H1 (cell line): ENCODE measurements around the gene ENKD1. TPM values are rescaled to one million over a fixed set of nuclear protein-coding genes. Genes with fewer than 3 reads are reported as not detected.

Experiments used
- CTCF ChIA-PET: fragments of 300-600 bp; sonication (Branson Sonifier 250); formaldehyde crosslinking; loops from one replicate; lab custom pipeline; 2021; ENCODE audit not compliant: partially characterized antibody; lab: Charles Lee
- POLR2A ChIA-PET: fragments of 300-600 bp; sonication (Branson Sonifier 250); formaldehyde crosslinking; loops from one replicate; lab custom pipeline; 2021; ENCODE audit warnings: inconsistent platforms; ENCODE audit not compliant: partially characterized antibody; lab: Charles Lee
- DNase-seq, 2 experiments: peaks; one replicate each; pipeline versions ENCODE4 v3.0.0 to v3.0.0-alpha.2; 2010 to 2022; ENCODE audit warnings: low spot score in 2 of 2, low read depth in 1 of 2, mixed read lengths in 1 of 2
- FAIRE-seq: peaks from 2 replicates; lab custom pipeline; 2011; peaks lifted over from hg19 to GRCh38; lab: Jason Lieb, UNC
- H2AFZ ChIP-seq: 2 replicates; pipeline ENCODE4 v1.8.1; 2012; ENCODE audit warnings: low read length, inconsistent platforms
- H2AK5ac ChIP-seq: 2 replicates; pipeline ENCODE4 v1.6.1; 2013; ENCODE audit warnings: low read depth, low read length
- H2BK120ac ChIP-seq: replicated peaks from 2 replicates; pipeline ENCODE3; 2013; ENCODE audit warnings: low read depth, low read length, inconsistent platforms
- H2BK12ac ChIP-seq: 2 replicates; pipeline ENCODE4 v1.6.1; 2013; ENCODE audit warnings: low read depth, low read length
- H2BK15ac ChIP-seq: 2 replicates; pipeline ENCODE4 v1.6.1; 2013; ENCODE audit warnings: low read length
- H2BK20ac ChIP-seq: 2 replicates; pipeline ENCODE4 v1.6.1; 2013; ENCODE audit warnings: low read length
- H2BK5ac ChIP-seq: 2 replicates; pipeline ENCODE4 v1.6.1; 2013; ENCODE audit warnings: low read depth, low read length
- H3K14ac ChIP-seq: 2 replicates; pipeline ENCODE4 v1.6.1; 2013; ENCODE audit warnings: inconsistent platforms; ENCODE audit not compliant: insufficient read length
- H3K18ac ChIP-seq: 2 replicates; pipeline ENCODE4 v1.6.1; 2013; ENCODE audit warnings: low read length; ENCODE audit errors: extremely low read depth
- H3K23ac ChIP-seq: 2 replicates; pipeline ENCODE4 v1.6.1; 2013; ENCODE audit warnings: inconsistent platforms; ENCODE audit not compliant: insufficient read length
- H3K23me2 ChIP-seq: 2 replicates; pipeline ENCODE4 v1.6.1; 2013; ENCODE audit warnings: low read depth, low read length
- H3K27ac ChIP-seq: 2 replicates; pipeline ENCODE4 v1.6.1; 2011; ENCODE audit warnings: low read depth, low read length, inconsistent platforms
- H3K27me3 ChIP-seq, 4 experiments: replicated peaks in 1 of 4; 1 replicate in 1 of 4; 2 replicates in 3 of 4; pipeline versions ENCODE4 v1.6.1 to v1.8.1; 2011 to 2013; ENCODE audit warnings: low read length in 3 of 4, mild to moderate bottlenecking in 3 of 4, inconsistent platforms in 2 of 4, mixed read lengths in 2 of 4, moderate library complexity in 1 of 4; ENCODE audit not compliant: control insufficient read depth in 3 of 4, insufficient read depth in 3 of 4; ENCODE audit errors: extremely low read depth in 1 of 4
- H3K36me3 ChIP-seq, 4 experiments: 2 replicates each; pipeline versions ENCODE4 v1.6.1 to v1.8.1; 2011 to 2013; ENCODE audit warnings: mild to moderate bottlenecking in 4 of 4, low read length in 3 of 4, moderate library complexity in 2 of 4, control low read depth in 1 of 4, inconsistent platforms in 1 of 4; ENCODE audit not compliant: insufficient read depth in 4 of 4, control insufficient read depth in 2 of 4
- H3K4ac ChIP-seq: replicated peaks from 2 replicates; pipeline ENCODE3; 2013; ENCODE audit warnings: low read length, low read depth, mixed read lengths, inconsistent platforms; ENCODE audit not compliant: insufficient read length
- H3K4me1 ChIP-seq, 4 experiments: replicated peaks in 1 of 4; 1 replicate in 1 of 4; 2 replicates in 3 of 4; pipeline versions ENCODE4 v1.6.1 to v1.8.1; 2011 to 2013; ENCODE audit warnings: low read length in 3 of 4, inconsistent platforms in 2 of 4, mixed read lengths in 1 of 4; ENCODE audit not compliant: insufficient read depth in 4 of 4, control insufficient read depth in 3 of 4
- H3K4me2 ChIP-seq, 2 experiments: 2 replicates each; pipeline versions ENCODE4 v1.6.1 to v1.8.1; 2011 to 2013; ENCODE audit warnings: low read depth in 2 of 2, low read length in 2 of 2, control low read depth in 1 of 2, inconsistent platforms in 1 of 2, mild to moderate bottlenecking in 1 of 2; ENCODE audit not compliant: insufficient read depth in 1 of 2
- H3K4me3 ChIP-seq, 4 experiments: fragments of 200-600, 300-600 bp in 1 of 4; sonication (generic), shearing (Covaris generic), sonication (Bioruptor Twin) in 1 of 4; 2 replicates each; pipeline versions ENCODE4 v1.5.1 to v1.8.1; 2011 to 2016; ENCODE audit warnings: low read length in 4 of 4, low read depth in 3 of 4, control low read depth in 2 of 4, inconsistent platforms in 2 of 4, mild to moderate bottlenecking in 2 of 4, mixed read lengths in 1 of 4, moderate library complexity in 1 of 4; ENCODE audit not compliant: insufficient read depth in 2 of 4; ENCODE audit errors: extremely low read depth in 1 of 4
- H3K56ac ChIP-seq: replicated peaks from 2 replicates; pipeline ENCODE3; 2013; ENCODE audit warnings: low read depth, mild to moderate bottlenecking, mixed read lengths, low read length, inconsistent platforms; ENCODE audit not compliant: insufficient read length
- H3K79me1 ChIP-seq: 2 replicates; pipeline ENCODE4 v1.6.1; 2013; ENCODE audit warnings: low read depth, low read length, control low read depth
- H3K79me2 ChIP-seq, 2 experiments: 2 replicates each; pipeline versions ENCODE4 v1.6.1 to v1.8.1; 2012 to 2013; ENCODE audit warnings: low read length in 2 of 2, mild to moderate bottlenecking in 2 of 2, inconsistent platforms in 1 of 2; ENCODE audit not compliant: insufficient read depth in 2 of 2, control insufficient read depth in 1 of 2
- H3K9ac ChIP-seq, 4 experiments: replicated peaks in 1 of 4; 1 replicate in 1 of 4; 2 replicates in 3 of 4; pipeline versions ENCODE4 v1.6.1 to v1.8.1; 2011 to 2013; ENCODE audit warnings: low read depth in 3 of 4, low read length in 3 of 4, control low read depth in 2 of 4, mild to moderate bottlenecking in 2 of 4, moderate library complexity in 2 of 4, inconsistent platforms in 1 of 4; ENCODE audit errors: extremely low read depth in 1 of 4
- H3K9me3 ChIP-seq, 2 experiments: 2 replicates each; pipeline versions ENCODE4 v1.6.1 to v1.8.1; 2012 to 2013; ENCODE audit warnings: mild to moderate bottlenecking in 2 of 2, moderate library complexity in 2 of 2, control low read depth in 1 of 2, inconsistent platforms in 1 of 2, low read depth in 1 of 2, low read length in 1 of 2, mixed read lengths in 1 of 2; ENCODE audit not compliant: insufficient read depth in 2 of 2
- H4K20me1 ChIP-seq, 2 experiments: replicated peaks in 1 of 2; 2 replicates each; pipeline versions ENCODE3 to v1.8.1; 2011 to 2013; ENCODE audit warnings: inconsistent platforms in 2 of 2, low read length in 2 of 2, mild to moderate bottlenecking in 1 of 2; ENCODE audit not compliant: insufficient read depth in 2 of 2, control insufficient read depth in 1 of 2
- H4K5ac ChIP-seq: 2 replicates; pipeline ENCODE4 v1.6.1; 2013; ENCODE audit warnings: low read length, low read depth, mixed read lengths, inconsistent platforms; ENCODE audit not compliant: insufficient read length
- H4K8ac ChIP-seq: 2 replicates; pipeline ENCODE4 v1.8.0; 2013; ENCODE audit warnings: mild to moderate bottlenecking, moderate library complexity, low read length, inconsistent platforms; ENCODE audit not compliant: insufficient read depth; ENCODE audit errors: extremely low read depth
- H4K91ac ChIP-seq: replicated peaks from 2 replicates; pipeline ENCODE3; 2013; ENCODE audit warnings: low read length, mixed read lengths, inconsistent platforms; ENCODE audit not compliant: insufficient read length
- ATF2 ChIP-seq: IDR thresholded peaks from 2 replicates; pipeline ENCODE4 v1.6.1; 2012; ENCODE audit warnings: low read length, inconsistent platforms
- BCL11A ChIP-seq, 2 experiments: IDR thresholded peaks; one replicate each; pipeline ENCODE4 v1.6.1; 2011; ENCODE audit warnings: low read depth in 2 of 2, low read length in 2 of 2, mild to moderate bottlenecking in 2 of 2
- CEBPB ChIP-seq: IDR thresholded peaks from 2 replicates; pipeline ENCODE4 v1.6.1; 2012; ENCODE audit warnings: low read depth, low read length
- GTF2F1 ChIP-seq: IDR thresholded peaks from 2 replicates; pipeline ENCODE4 v1.6.1; 2012; ENCODE audit warnings: low read depth, low read length, improper control_type of control experiment, borderline replicate concordance
- PHF8 ChIP-seq: fragments of 200-600 bp; sonication (generic); conservative IDR thresholded peaks from 2 replicates; pipeline ENCODE4 v1.7.1; 2012; ENCODE audit warnings: low read depth, mild to moderate bottlenecking, inconsistent platforms, low read length, moderate library complexity
- RFX5 ChIP-seq: IDR thresholded peaks from 2 replicates; pipeline ENCODE4 v1.6.1; 2011; ENCODE audit warnings: low read depth, low read length, improper control_type of control experiment, borderline replicate concordance
- SIX5 ChIP-seq: IDR thresholded peaks from 2 replicates; pipeline ENCODE4 v1.6.1; 2011; ENCODE audit warnings: mild to moderate bottlenecking, low read depth, low read length
- SUZ12 ChIP-seq: fragments of 200-600 bp; sonication (generic); IDR thresholded peaks from 2 replicates; pipeline ENCODE4 v1.6.1; 2012; ENCODE audit warnings: mild to moderate bottlenecking, inconsistent platforms, low read length, moderate library complexity, mixed read lengths
- TAF1 ChIP-seq: IDR thresholded peaks from 2 replicates; pipeline ENCODE4 v1.6.1; 2011; ENCODE audit warnings: mild to moderate bottlenecking, low read depth, low read length
- TCF12 ChIP-seq: IDR thresholded peaks from 2 replicates; pipeline ENCODE4 v1.6.1; 2011; ENCODE audit warnings: low read depth, mild to moderate bottlenecking, low read length
- WGBS, 2 experiments: shearing (Covaris generic) in 1 of 2; methylation state at CpG; one replicate each; pipeline versions ENCODE4 v1.1.6 to v1.1.7; 2013 to 2015; ENCODE audit warnings: low lambda C conversion rate in 2 of 2, mixed read lengths in 2 of 2, inconsistent platforms in 1 of 2, low coverage in 1 of 2, missing lambda C conversion rate in 1 of 2; ENCODE audit not compliant: insufficient replicate concordance in 2 of 2, insufficient coverage in 1 of 2, insufficient read length in 1 of 2; ENCODE audit errors: extremely low coverage in 1 of 2, missing lambda C conversion rate in 1 of 2; 5-methylcytosine and 5-hydroxymethylcytosine counted together
- polyA plus RNA-seq, 7 experiments: library from polyadenylated mRNA; depleted of rRNA in 3 of 7; stranded (reverse) in 5 of 7; unstranded in 2 of 7; fragments of >200 nt in 5 of 7; fragments of 200-250 nt in 2 of 7; gene quantifications; 1 replicate in 5 of 7; 2 replicates in 1 of 7; 4 replicates in 1 of 7; pipeline versions ENCODE4 v1.2.1 to v1.2.3, GENCODE V29; 2011 to 2013; ENCODE audit warnings: missing spikeins in 2 of 7, mixed read lengths in 2 of 7
- total RNA-seq: library from RNA; stranded (reverse); fragmentation: NEBNext Ultra II Directional; extraction: Animal tissue kit (Norgen Biotek cat#: 25700); gene quantifications from 2 replicates; pipeline ENCODE4 v1.2.1, GENCODE V29; 2021

Gene ENKD1
- total and polyA plus RNA-seq, 2 of the 8 experiments (the other 6 are each of a cell fraction or from before 2014, with no cell fraction given) = 12.9 to 16.1 TPM

- Histone ChIP-seq H3K4ac (no peak overlapping the region), H3K23ac (no peak overlapping the region), H4K20me1 (peaks cover 0 to 7% of the 10 kb centered on the region in 2 experiments), H2AFZ (no peak overlapping the region), H3K27me3 (no peaks in the 10 kb centered on the region), H3K4me2 (no peak overlapping the region), H3K79me1 (peaks cover 7% of the 10 kb centered on the region; the same call in 1 of the 2 replicates), H2BK20ac (no peak overlapping the region), H2BK15ac (no peak overlapping the region), H3K4me3 (no peak overlapping the region), H3K4me1 (peaks cover 0 to 3% (median 2%) of the 10 kb centered on the region in 4 experiments; a peak in 1 of 7 replicates), H2BK12ac (no peak overlapping the region), H3K9me3 (peaks cover 0 to 4% of the 10 kb centered on the region in 2 experiments; a peak in 1 of 4 replicates), H3K14ac (no peak overlapping the region), H2BK120ac (no peak overlapping the region), H3K9ac (no peak overlapping the region), H3K56ac (no peak overlapping the region), H3K79me2 (peaks cover 0 to 10% of the 10 kb centered on the region in 2 experiments; a peak in 2 of 4 replicates), H4K5ac (no peak overlapping the region), H2AK5ac (no peak overlapping the region), H3K27ac (no peak overlapping the region), H3K23me2 (no peaks in the 10 kb centered on the region), H3K18ac (no peak overlapping the region), H4K8ac (no peak overlapping the region), H2BK5ac (no peak overlapping the region), H4K91ac (no peak overlapping the region), H3K36me3 (peaks cover 0 to 3% (median 0%) of the 10 kb centered on the region in 4 experiments; a peak in 1 of 8 replicates)
- no peak for FAIRE-seq
- DNase-seq = no peak
- 96% methylated on average over 4 of the region's 4 CpGs; no CpG with 5 or more reads in 1 of the 2 experiments for WGBS, 2 experiments
- ChIA-PET POLR2A (interaction anchor here (2.2 kb wide), 1 partner anchor 8 kb away, joined by 8 read pairs; no protein-coding TSS in a partner anchor), CTCF (interaction anchor here (0.7 to 4.0 kb wide), 6 partner anchors 17 to 177 kb away, joined by 3 to 15 read pairs (median 3); no protein-coding TSS in a partner anchor)
- TF ChIP-seq GTF2F1 (no peak), TCF12 (no peak), ATF2 (no peak), SIX5 (no peak), PHF8 (no peak), TAF1 (no peak), RFX5 (no peak), CEBPB (no peak), SUZ12 (no peak), BCL11A (IDR thresholded peaks at IDR 0.05; ENCODE audit: low read depth in 2 of 2, low read length in 2 of 2) (no peak)
Observed at GRCh38 chr16:67697422-67698185, 31.1 kb upstream of the ENKD1 start.
